Astrocyte of the cerebellum (primary cell): ENCODE results near the gene MTMR3.

Experiments used
- DNase-seq: peaks from one replicate; pipeline ENCODE4 v3.0.0-alpha.2; 2011; ENCODE audit warnings: low read depth
- H3K4me3 ChIP-seq: 2 replicates; pipeline ENCODE4 v1.5.1; 2011; ENCODE audit warnings: mild to moderate bottlenecking, low read depth, low read length, moderate library complexity
- in situ Hi-C: cut with HindIII; loops from 2 replicates; pipeline ENCODE4 v1.10.0; 2017; ENCODE audit warnings: low sequenced_read_pairs
- TF ChIP-seq, protein P1 (sequence below): IDR thresholded peaks from 2 replicates; pipeline ENCODE4 v1.5.1; 2012; ENCODE audit warnings: low read length, low read depth, moderate library complexity, mild to moderate bottlenecking; ENCODE audit errors: missing control alignments

MTMR3 gene

DNA sequence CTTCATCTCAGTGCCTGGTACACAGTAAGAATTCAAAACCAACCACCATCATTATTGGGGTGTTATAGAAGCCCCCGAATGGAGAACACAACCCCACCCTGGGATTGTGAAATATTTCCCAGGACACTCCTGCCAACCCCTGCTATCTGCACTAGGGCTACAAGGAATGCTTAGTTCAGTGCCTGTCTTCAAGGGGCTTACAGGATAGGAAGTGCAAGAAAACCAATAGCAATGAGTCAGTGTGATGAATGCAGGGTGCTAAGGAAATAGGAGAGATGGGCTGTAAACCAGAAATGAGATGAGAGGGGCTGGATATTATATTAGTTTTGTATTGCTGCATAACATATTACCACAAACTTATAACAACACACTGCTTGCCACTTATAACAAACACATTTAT is 43.9 kb upstream of the MTMR3 start:
- DNase-seq: no peak
- TF ChIP-seq, protein P1, sequence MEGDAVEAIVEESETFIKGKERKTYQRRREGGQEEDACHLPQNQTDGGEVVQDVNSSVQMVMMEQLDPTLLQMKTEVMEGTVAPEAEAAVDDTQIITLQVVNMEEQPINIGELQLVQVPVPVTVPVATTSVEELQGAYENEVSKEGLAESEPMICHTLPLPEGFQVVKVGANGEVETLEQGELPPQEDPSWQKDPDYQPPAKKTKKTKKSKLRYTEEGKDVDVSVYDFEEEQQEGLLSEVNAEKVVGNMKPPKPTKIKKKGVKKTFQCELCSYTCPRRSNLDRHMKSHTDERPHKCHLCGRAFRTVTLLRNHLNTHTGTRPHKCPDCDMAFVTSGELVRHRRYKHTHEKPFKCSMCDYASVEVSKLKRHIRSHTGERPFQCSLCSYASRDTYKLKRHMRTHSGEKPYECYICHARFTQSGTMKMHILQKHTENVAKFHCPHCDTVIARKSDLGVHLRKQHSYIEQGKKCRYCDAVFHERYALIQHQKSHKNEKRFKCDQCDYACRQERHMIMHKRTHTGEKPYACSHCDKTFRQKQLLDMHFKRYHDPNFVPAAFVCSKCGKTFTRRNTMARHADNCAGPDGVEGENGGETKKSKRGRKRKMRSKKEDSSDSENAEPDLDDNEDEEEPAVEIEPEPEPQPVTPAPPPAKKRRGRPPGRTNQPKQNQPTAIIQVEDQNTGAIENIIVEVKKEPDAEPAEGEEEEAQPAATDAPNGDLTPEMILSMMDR: no peak
- no peak overlapping the region for H3K4me3 ChIP-seq
- in situ Hi-C loops: no loop called here

DNA sequence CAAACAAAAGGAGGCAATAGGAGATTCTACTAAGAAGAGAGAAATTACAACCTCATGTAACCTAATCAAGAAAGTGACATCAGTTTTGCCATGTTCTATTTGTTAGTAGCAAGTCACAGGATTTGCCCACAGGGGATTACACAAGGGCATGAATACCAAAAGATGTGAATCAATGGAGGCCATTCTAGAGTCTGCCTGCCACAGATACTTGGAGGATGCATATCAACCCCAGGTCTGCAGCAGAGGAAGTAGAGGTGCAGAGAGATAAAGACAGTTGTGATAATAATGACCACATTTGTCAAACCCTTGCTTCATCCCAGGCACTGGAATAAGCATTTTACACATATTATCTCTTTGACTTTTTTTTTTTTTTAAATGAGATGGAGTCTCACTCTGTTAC is 42.5 kb upstream of the MTMR3 start:
- no peak for DNase-seq
- no peak overlapping the region for H3K4me3 ChIP-seq
- in situ Hi-C loops: no loop called here
- TF ChIP-seq, protein P1: no peak

DNA sequence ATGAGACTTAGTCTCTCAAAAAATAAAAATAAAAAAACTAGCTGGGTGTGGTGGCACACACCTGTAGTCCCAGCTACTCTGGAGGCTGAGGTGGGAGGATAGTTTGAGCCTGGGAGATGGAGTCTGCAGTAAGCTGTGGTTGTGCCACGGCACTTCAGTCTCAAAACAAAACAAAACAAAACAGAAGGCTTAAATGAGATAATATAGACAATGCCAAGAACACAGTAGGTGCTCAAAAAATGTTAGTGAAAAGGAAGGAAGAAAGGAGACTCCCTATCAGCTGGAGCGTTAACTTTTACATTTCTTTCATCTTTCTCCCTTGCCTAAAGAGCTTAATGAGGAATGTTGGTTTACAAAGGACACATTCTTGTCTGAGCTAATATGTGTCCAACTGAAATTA is 40.8 kb upstream of the MTMR3 start:
- in situ Hi-C loops: no loop called here
- TF ChIP-seq, protein P1: no peak
- no peak for DNase-seq
- H3K4me3 ChIP-seq: no peak overlapping the region

DNA sequence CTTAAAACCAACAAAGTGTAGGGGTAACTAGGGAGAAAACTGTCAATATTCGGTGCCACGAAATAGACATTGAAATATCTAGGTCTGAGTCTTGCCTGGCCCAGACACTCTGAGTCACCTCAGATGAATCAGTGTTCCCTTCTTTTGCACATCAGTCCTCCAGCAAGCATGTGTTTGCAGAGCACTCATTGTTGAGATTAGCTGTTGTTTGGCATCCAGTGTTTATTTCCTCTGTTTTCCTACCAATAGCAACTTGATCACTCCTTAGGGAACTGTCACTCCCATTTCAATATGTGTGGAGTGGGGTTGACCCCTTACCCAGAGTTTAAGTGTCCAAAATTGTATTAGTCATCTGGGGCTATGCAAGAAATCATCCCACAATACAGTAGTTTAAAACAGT is 40.2 kb upstream of the MTMR3 start:
- TF ChIP-seq, protein P1: no peak
- in situ Hi-C loops: no loop called here
- H3K4me3 ChIP-seq: no peak overlapping the region
- peak; percentile 33 for DNase-seq

DNA sequence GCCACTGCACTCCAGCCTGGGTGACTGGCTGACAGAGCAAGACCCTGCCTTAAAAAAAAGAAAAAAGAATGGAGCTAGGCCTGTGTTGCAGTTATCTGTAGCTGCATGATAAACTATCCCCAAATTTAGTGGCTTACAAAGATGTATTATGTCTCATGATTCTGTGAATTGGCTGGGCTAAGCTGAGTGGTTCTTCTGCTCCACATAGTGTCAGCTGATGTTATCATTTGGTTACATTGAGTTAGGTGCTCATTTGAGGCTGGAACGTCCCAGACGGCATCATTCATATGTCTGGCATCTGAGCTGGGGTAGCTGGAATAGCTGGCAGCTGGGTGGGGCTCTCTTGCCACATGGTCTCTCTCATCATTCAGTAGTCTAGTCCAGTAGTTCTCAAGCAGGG is 36.7 kb upstream of the MTMR3 start:
- no peak overlapping the region for H3K4me3 ChIP-seq
- in situ Hi-C loops: no loop called here
- DNase-seq: no peak
- TF ChIP-seq, protein P1: no peak

DNA sequence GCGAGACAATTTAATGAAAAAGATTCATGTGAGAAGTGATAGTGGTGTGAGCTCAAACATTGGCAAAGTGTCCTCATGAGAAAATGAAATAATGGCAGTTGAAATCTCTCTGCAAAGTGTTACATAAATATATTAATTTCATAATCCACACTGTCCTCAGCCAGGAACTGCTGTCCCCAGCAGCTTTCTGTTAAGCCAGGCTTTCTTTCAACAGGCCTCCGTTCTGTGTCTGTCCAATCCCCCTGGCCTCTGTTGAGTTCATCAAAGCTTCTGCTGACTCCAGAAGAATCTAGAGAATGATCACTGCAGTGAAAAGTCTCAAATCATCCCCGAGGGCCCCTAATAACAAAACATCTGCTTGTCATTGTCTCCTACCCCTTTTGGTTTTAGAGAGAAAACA is 34.9 kb upstream of the MTMR3 start:
- in situ Hi-C loops: no loop called here
- H3K4me3 ChIP-seq: no peak overlapping the region
- DNase-seq: no peak
- TF ChIP-seq, protein P1: no peak

DNA sequence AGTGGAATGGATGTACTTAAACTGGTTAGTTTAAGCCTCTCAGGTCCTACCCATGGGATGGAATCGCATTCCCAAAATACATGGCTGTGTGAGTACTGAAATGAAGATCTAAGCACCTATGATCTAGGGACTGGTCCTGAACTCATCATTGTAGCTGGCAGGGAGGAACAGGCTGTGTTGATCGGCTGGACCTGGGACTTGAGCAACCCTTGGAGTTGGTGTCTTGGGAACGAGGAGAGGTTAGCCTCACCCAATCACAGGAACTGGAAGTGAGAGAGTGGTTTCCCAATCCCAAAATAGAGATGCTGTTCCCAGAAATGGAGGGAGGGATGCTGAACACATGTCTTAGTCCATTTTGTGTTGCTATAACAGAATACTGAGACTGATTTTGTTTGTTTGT is 28.5 kb upstream of the MTMR3 start:
- no peak for DNase-seq
- in situ Hi-C loops: no loop called here
- H3K4me3 ChIP-seq: no peak overlapping the region
- TF ChIP-seq, protein P1: no peak
